Keratinocyte (primary cell): ENCODE measurements around the gene TRAPPC10. TPM values are rescaled to one million over a fixed set of nuclear protein-coding genes. Genes with fewer than 3 reads are reported as not detected.

Experiments used
- DNase-seq: peaks from one replicate; pipeline ENCODE4 v3.0.0-alpha.2; 2011; ENCODE audit warnings: low read depth, missing footprints, low spot score
- FAIRE-seq: peaks from 2 replicates; lab custom pipeline; 2011; peaks lifted over from hg19 to GRCh38; lab: Jason Lieb, UNC
- H2AFZ ChIP-seq: 2 replicates; pipeline ENCODE4 v1.6.0; 2012; ENCODE audit warnings: low read length, control low read depth, inconsistent platforms; ENCODE audit not compliant: control insufficient read depth
- H3K27ac ChIP-seq: 2 replicates; pipeline ENCODE4 v1.5.1; 2011; ENCODE audit warnings: low read length; ENCODE audit not compliant: control insufficient read depth, insufficient read depth
- H3K27me3 ChIP-seq: 3 replicates; pipeline ENCODE4 v1.6.0; 2011; ENCODE audit warnings: low read length; ENCODE audit not compliant: control insufficient read depth, insufficient read depth; ENCODE audit errors: extremely low read depth
- H3K36me3 ChIP-seq, 2 experiments: 2 replicates in 1 of 2; 3 replicates in 1 of 2; pipeline ENCODE4 v1.5.1; 2011; ENCODE audit warnings: low read length in 2 of 2, mild to moderate bottlenecking in 1 of 2; ENCODE audit not compliant: control insufficient read depth in 2 of 2, insufficient read depth in 2 of 2; ENCODE audit errors: extremely low read depth in 1 of 2
- H3K4me1 ChIP-seq: 3 replicates; pipeline ENCODE4 v1.5.1; 2011; ENCODE audit warnings: low read length; ENCODE audit not compliant: control insufficient read depth, insufficient read depth; ENCODE audit errors: extremely low read depth
- H3K4me2 ChIP-seq: 3 replicates; pipeline ENCODE4 v1.6.0; 2011; ENCODE audit warnings: low read depth, low read length; ENCODE audit not compliant: control insufficient read depth, insufficient read depth; ENCODE audit errors: extremely low read depth
- H3K4me3 ChIP-seq, 3 experiments: fragments of 200-600 bp in 1 of 3; sonication (generic) in 1 of 3; 2 replicates in 2 of 3; 3 replicates in 1 of 3; pipeline ENCODE4 v1.5.1; 2011 to 2016; ENCODE audit warnings: low read length in 3 of 3, mild to moderate bottlenecking in 3 of 3, control low read depth in 2 of 3, inconsistent platforms in 1 of 3, low read depth in 1 of 3, mixed read lengths in 1 of 3, mixed run types in 1 of 3, moderate library complexity in 1 of 3; ENCODE audit not compliant: control insufficient read depth in 2 of 3, insufficient read depth in 2 of 3; ENCODE audit errors: extremely low read depth in 1 of 3
- H3K79me2 ChIP-seq: 2 replicates; pipeline ENCODE4 v1.6.0; 2012; ENCODE audit warnings: low read length; ENCODE audit not compliant: control insufficient read depth, insufficient read depth
- H3K9ac ChIP-seq: 3 replicates; pipeline ENCODE4 v1.6.0; 2011; ENCODE audit warnings: low read length; ENCODE audit not compliant: control insufficient read depth, insufficient read depth; ENCODE audit errors: extremely low read depth
- H3K9me1 ChIP-seq: 3 replicates; pipeline ENCODE4 v1.6.0; 2011; ENCODE audit warnings: low read length; ENCODE audit not compliant: control insufficient read depth, insufficient read depth; ENCODE audit errors: extremely low read depth
- H3K9me3 ChIP-seq: 2 replicates; pipeline ENCODE4 v1.5.1; 2012; ENCODE audit warnings: low read depth, low read length; ENCODE audit not compliant: control insufficient read depth
- H4K20me1 ChIP-seq: 3 replicates; pipeline ENCODE4 v1.6.0; 2011; ENCODE audit warnings: low read length; ENCODE audit not compliant: control insufficient read depth, insufficient read depth; ENCODE audit errors: extremely low read depth
- CTCF ChIP-seq, 3 experiments: IDR thresholded peaks in 1 of 3; conservative IDR thresholded peaks in 1 of 3; optimal IDR thresholded peaks in 1 of 3; 2 replicates in 2 of 3; 3 replicates in 1 of 3; pipeline versions ENCODE3 to v1.5.1; 2011; ENCODE audit warnings: low read length in 3 of 3, mild to moderate bottlenecking in 3 of 3, moderate library complexity in 2 of 3, control low read depth in 1 of 3, inconsistent platforms in 1 of 3; ENCODE audit not compliant: insufficient read depth in 2 of 3; ENCODE audit errors: extremely low read depth in 1 of 3
- EZH2 ChIP-seq: IDR thresholded peaks from one replicate; pipeline ENCODE4 v1.6.1; 2012; ENCODE audit warnings: inconsistent platforms, mild to moderate bottlenecking, low read length, moderate library complexity
- dilution Hi-C: fragments of 300-500 bp; cut with MboI; formaldehyde crosslinking; loops from one replicate; pipeline ENCODE4 v1.7.0; 2020; ENCODE audit warnings: low sequenced_read_pairs; ENCODE audit not compliant: extremely low pct_ligation_motif_present
- polyA plus RNA-seq, 5 experiments: library from polyadenylated mRNA; depleted of rRNA in 3 of 5; stranded (reverse) in 3 of 5; stranded (forward) in 1 of 5; unstranded in 1 of 5; fragments of >200 nt; gene quantifications; 1 replicate in 1 of 5; 2 replicates in 3 of 5; 3 replicates in 1 of 5; pipeline versions ENCODE4 v1.2.1 to v1.2.3, GENCODE V29; 2011 to 2012; ENCODE audit warnings: missing spikeins in 2 of 5, low read depth in 1 of 5, low replicate concordance in 1 of 5

The TRAPPC10 gene
- polyA plus RNA-seq, 1 donor (not counting 4 experiments of a cell fraction or from before 2014, with no cell fraction given): 21.6 TPM

DNA sequence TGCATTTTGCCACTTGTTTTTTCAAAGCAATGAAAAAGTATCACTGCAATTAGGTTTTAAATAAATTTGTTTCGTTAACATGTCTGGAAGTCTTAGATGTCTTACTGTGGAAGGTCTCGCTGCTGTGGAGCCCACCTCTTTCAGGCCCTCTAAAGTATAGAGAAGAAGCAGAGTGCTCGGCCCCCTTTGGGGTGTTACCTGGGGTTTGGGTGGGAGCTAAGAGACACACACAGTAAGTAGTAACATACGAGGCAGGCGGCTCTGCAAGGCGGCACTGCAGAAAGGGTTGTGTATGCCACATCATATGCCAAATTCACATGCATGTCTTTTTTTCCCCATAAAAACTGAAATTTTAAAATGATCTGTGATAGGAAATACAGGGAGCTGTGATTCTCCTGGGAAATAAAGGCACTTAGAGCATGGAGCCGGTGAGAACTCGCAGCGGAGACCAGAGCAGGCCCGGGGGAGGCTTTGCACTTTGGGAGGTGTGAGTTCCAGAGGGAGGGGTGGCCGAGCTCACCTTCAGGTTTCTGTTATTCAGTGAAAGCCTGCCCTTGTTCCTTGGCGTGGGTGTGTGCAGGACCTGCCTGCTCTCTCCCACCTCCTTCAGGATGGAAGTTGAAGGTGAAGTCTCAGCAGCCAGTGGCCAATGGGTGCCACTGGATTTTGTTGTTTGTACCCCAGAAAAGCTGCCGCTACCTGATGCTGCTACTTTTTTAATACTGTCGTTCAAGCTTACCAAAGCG, 59.4 kb downstream of the TRAPPC10 start:
- DNase-seq: no peak
- Histone ChIP-seq H3K9me1 (no peaks in the 10 kb centered on the region), H3K4me2 (no peak overlapping the region), H3K9ac (no peak overlapping the region), H4K20me1 (no peaks in the 10 kb centered on the region), H3K9me3 (no peaks in the 10 kb centered on the region), H2AFZ (no peak overlapping the region), H3K36me3 (peaks cover 13 to 36% of the 10 kb centered on the region in 2 experiments), H3K79me2 (peaks cover 7% of the 10 kb centered on the region), H3K4me1 (no peaks in the 10 kb centered on the region), H3K4me3 (no peak overlapping the region), H3K27me3 (no peaks in the 10 kb centered on the region), H3K27ac (no peak overlapping the region)
- no peak for TF ChIP-seq CTCF (optimal IDR thresholded peaks at IDR 0.05 in 1 of 3, IDR thresholded peaks at IDR 0.05 in 1 of 3, conservative IDR thresholded peaks at IDR 0.05 in 1 of 3; ENCODE audit: extremely low read depth in 1 of 3, insufficient read depth in 2 of 3, low read length in 3 of 3)
- TF ChIP-seq EZH2: no peak
- dilution Hi-C loops: no loop called here
- FAIRE-seq: no peak

DNA sequence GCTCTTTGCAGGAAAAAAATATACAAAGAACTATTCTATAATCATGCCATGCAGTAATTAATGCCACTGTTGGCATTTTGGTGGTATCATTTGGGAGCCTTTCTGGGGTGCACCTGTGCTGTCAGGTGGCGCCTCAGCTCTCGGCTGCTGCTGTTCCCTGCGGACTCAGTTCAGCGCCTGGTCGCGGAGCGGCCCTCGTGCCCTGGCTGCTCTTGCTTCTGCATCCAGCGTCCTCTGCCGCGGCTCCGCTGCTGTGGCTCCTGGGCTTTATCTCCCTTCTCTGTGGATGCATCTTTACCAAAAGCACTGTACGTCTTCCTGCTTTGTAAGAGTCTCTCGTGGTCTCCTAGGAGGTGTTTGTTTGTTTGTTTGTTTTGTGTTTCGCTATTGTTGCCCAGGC, 60.0 kb downstream of the TRAPPC10 start:
- DNase-seq: no peak
- H3K27me3 ChIP-seq: no peaks in the 10 kb centered on the region
- no peak overlapping the region for H2AFZ ChIP-seq
- dilution Hi-C loops: no loop called here
- no peaks in the 10 kb centered on the region for H3K9me1 ChIP-seq
- H3K4me3 ChIP-seq: no peak overlapping the region
- H3K4me2 ChIP-seq: no peak overlapping the region
- TF ChIP-seq EZH2 (no peak), CTCF (optimal IDR thresholded peaks at IDR 0.05 in 1 of 3, IDR thresholded peaks at IDR 0.05 in 1 of 3, conservative IDR thresholded peaks at IDR 0.05 in 1 of 3; ENCODE audit: extremely low read depth in 1 of 3, insufficient read depth in 2 of 3, low read length in 3 of 3) (no peak)
- H3K27ac ChIP-seq: no peak overlapping the region
- peaks cover 6% of the 10 kb centered on the region for H3K79me2 ChIP-seq
- no peak overlapping the region for H3K9ac ChIP-seq
- H3K4me1 ChIP-seq: no peaks in the 10 kb centered on the region
- no peak for FAIRE-seq
- H3K9me3 ChIP-seq: no peaks in the 10 kb centered on the region
- no peaks in the 10 kb centered on the region for H4K20me1 ChIP-seq
- peaks cover 13 to 33% of the 10 kb centered on the region in 2 experiments for H3K36me3 ChIP-seq
